ENCODE results near the gene MAPK9.

- TF ChIP-seq TCF7L2 (IDR thresholded peaks at IDR 0.05; ENCODE audit: borderline replicate concordance, extremely low read depth, insufficient read depth, insufficient read length) (no peak), POLR2A (IDR thresholded peaks at IDR 0.05; ENCODE audit: borderline replicate concordance, extremely low read depth, insufficient read depth, insufficient read length) (no peak), CTCF (IDR thresholded peaks at IDR 0.05 in 2 of 3, conservative IDR thresholded peaks at IDR 0.05 in 1 of 3; ENCODE audit: borderline replicate concordance in 1 of 3, insufficient read depth in 1 of 3, low read depth in 2 of 3, low read length in 2 of 3) (no peak), ELF1 (IDR thresholded peaks at IDR 0.05; ENCODE audit: borderline replicate concordance, low read depth) (no peak), FOSL1 (IDR thresholded peaks at IDR 0.05; ENCODE audit: low read depth) (no peak), ATF3 (IDR thresholded peaks at IDR 0.05) (no peak), POLR2AphosphoS5 (IDR thresholded peaks at IDR 0.05; ENCODE audit: low read depth, low read length) (no peak), CEBPB (IDR thresholded peaks at IDR 0.05; ENCODE audit: low read depth) (no peak), YY1 (IDR thresholded peaks at IDR 0.05; ENCODE audit: extremely low read depth, insufficient replicate concordance, low read depth, low read length) (no peak), EZH2 (IDR thresholded peaks at IDR 0.05) (no peak), SP1 (IDR thresholded peaks at IDR 0.05; ENCODE audit: low read depth) (no peak), JUND (IDR thresholded peaks at IDR 0.05) (no peak), RAD21 (IDR thresholded peaks at IDR 0.05; ENCODE audit: low read depth) (no peak), ZNF274 (IDR thresholded peaks at IDR 0.05; ENCODE audit: low read depth, low read length) (no peak)
These were observed 2.5 kb downstream of the MAPK9 start for GRCh38 chr5:180289433-180289832.

Data from HCT116 (cell line).